GM18858 (cell line): Measurements from ENCODE around the gene NARF.
"Not testable (repeated sequence)": the region's sequence is repeated elsewhere in the genome, so short reads cannot be mapped to it uniquely, and the experiment has no call there.

Experiments used
- ATAC-seq: cut with Tn5 transposase; IDR thresholded peaks from one replicate; pipeline ENCODE4 v1.9.1; 2021; ENCODE audit not compliant: unreplicated experiment

Gene NARF

GRCh38 chr17:82445542-82445941 lies 13.0 kb upstream of the NARF start:
- no peak for ATAC-seq

- ATAC-seq, result no peak
These were observed 12.4 kb upstream of the NARF start for GRCh38 chr17:82446124-82446523.

- no peak for ATAC-seq
These were observed 11.9 kb upstream of the NARF start for GRCh38 chr17:82446649-82447048.

GRCh38 chr17:82447876-82448275 lies 10.7 kb upstream of the NARF start:
- no peak for ATAC-seq

GRCh38 chr17:82449131-82449882 lies 9.2 kb upstream of the NARF start:
- ATAC-seq, result peak; percentile 43

GRCh38 chr17:82449883-82450356 lies 8.6 kb upstream of the NARF start:
- ATAC-seq, result no peak

GRCh38 chr17:82450357-82451106 lies 8.0 kb upstream of the NARF start, which contains the start of gene CYBC1:
Gene CYBC1, minus strand, starts transcription at chr17:82450752. Its CDS starts 1,498 bp downstream, at chr17:82449254.
- peak; percentile 35 for ATAC-seq

GRCh38 chr17:82452162-82452561 lies 6.4 kb upstream of the NARF start:
- ATAC-seq, result no peak

- ATAC-seq, result not testable (repeated sequence)
These were observed 5.4 kb upstream of the NARF start for GRCh38 chr17:82453151-82453550.

- ATAC-seq, result not testable (repeated sequence)
These were observed 4.8 kb upstream of the NARF start for GRCh38 chr17:82453706-82454105.

GRCh38 chr17:82457073-82457928 lies 1.2 kb upstream of the NARF start:
- ATAC-seq, result no peak

- no peak for ATAC-seq
These were observed 687 bp upstream of the NARF start for GRCh38 chr17:82457929-82458178.

- ATAC-seq, result peak; percentile 2
These were observed 414 bp downstream of the NARF start for GRCh38 chr17:82458885-82459424.

GRCh38 chr17:82459936-82460335 lies 1.4 kb downstream of the NARF start:
- not testable (repeated sequence) for ATAC-seq

- ATAC-seq, result no peak
These were observed 3.4 kb downstream of the NARF start for GRCh38 chr17:82461827-82462524.

- no peak for ATAC-seq
These were observed 4.8 kb downstream of the NARF start for GRCh38 chr17:82463391-82463790.

- no peak for ATAC-seq
These were observed 5.5 kb downstream of the NARF start for GRCh38 chr17:82463925-82464566.

- no peak for ATAC-seq
These were observed 6.0 kb downstream of the NARF start for GRCh38 chr17:82464567-82464929.

- no peak for ATAC-seq
These were observed 6.6 kb downstream of the NARF start for GRCh38 chr17:82465023-82465603.

GRCh38 chr17:82468692-82469091 lies 10.2 kb downstream of the NARF start:
- ATAC-seq, result no peak
